ENCODE results near the gene IFT20. TPM values are rescaled to one million over a fixed set of nuclear protein-coding genes. Genes with fewer than 3 reads are reported as not detected.

The IFT20 gene
- total and polyA plus RNA-seq, 2 of the 13 experiments (the other 11 are each of a cell fraction or from before 2014, with no cell fraction given) = 28.0 to 37.8 TPM

GRCh38 chr17:28368915-28369683, 33.8 kb upstream of the IFT20 start:
- Histone ChIP-seq H3K4me2 (ENCODE audit: low read depth, low read length) (peak overlapping the region; percentile 96), H2AFZ (ENCODE audit: low read length) (no peak overlapping the region), H3K27me3 (ENCODE audit: control insufficient read depth in 1 of 2, insufficient read depth in 2 of 2, low read length in 2 of 2) (no peaks in the 10 kb centered on the region), H3K36me3 (replicated peaks in 1 of 2; ENCODE audit: control insufficient read depth in 1 of 2, insufficient read depth in 2 of 2, low read length in 2 of 2) (peaks cover under 1 to 2% of the 10 kb centered on the region in 2 experiments; a peak in 1 of 5 replicates), H3K4me3 (replicated peaks in 1 of 3; ENCODE audit: insufficient read depth in 1 of 3, low read depth in 2 of 3, low read length in 3 of 3) (peak overlapping the region; percentile 49 to 77 (median 51); a peak in 5 of 6 replicates), H3K4me1 (ENCODE audit: insufficient read depth, low read length) (peaks cover 52% of the 10 kb centered on the region), H3K27ac (ENCODE audit: extremely low read length, insufficient read depth, low read length) (peak overlapping the region; percentile 92), H3K79me2 (ENCODE audit: insufficient read depth, low read length) (peaks cover 7% of the 10 kb centered on the region), H3K9me3 (ENCODE audit: low read length) (no peaks in the 10 kb centered on the region), H3K9ac (ENCODE audit: insufficient read depth, low read depth, low read length) (peak overlapping the region; percentile 74), H4K20me1 (ENCODE audit: insufficient read depth, low read length) (no peaks in the 10 kb centered on the region)
- WGBS (ENCODE audit: low lambda C conversion rate) = 80% methylated on average over 5 of the region's 23 CpGs
- no peak for FAIRE-seq
- in situ Hi-C loops (cut with HindIII; ENCODE audit: extremely low pct_ligation_motif_present, low pct_unique_long_range_greater_than_20kb) = no loop called here
- ChIA-PET CTCF (ENCODE audit: low intra/inter-chr PET ratio, low total read pairs) (no interaction called here), POLR2A (interaction anchor here (0.9 to 8.3 kb wide), 19 partner anchors 8 to 119 kb away, joined by 3 to 183 read pairs (median 7); partner anchors contain the start of genes IFT20, POLDIP2, SLC46A1 and TMEM97)
- no peak for DNase-seq (ENCODE audit: low spot score)
- peak; percentile 65; the same call in 1 of the 2 replicates for TF ChIP-seq BRD4 (CRISPR knock-in tag; IDR thresholded peaks at IDR 0.05)
- no peak for TF ChIP-seq GATAD2A (CRISPR knock-in tag; IDR thresholded peaks at IDR 0.05)
- TF ChIP-seq CHD4 (IDR thresholded peaks at IDR 0.05; ENCODE audit: borderline replicate concordance, low read length) = 0 out of 2 replicates have a peak, but pooled peaks have one; percentile 12
- TF ChIP-seq FOXK1 (CRISPR knock-in tag; IDR thresholded peaks at IDR 0.05; ENCODE audit: borderline replicate concordance, low read depth) = no peak
- peak; percentile 12; the same call in 1 of the 2 replicates for TF ChIP-seq SPEN (CRISPR knock-in tag; IDR thresholded peaks at IDR 0.05; ENCODE audit: low read depth)
- TF ChIP-seq POLR2A (IDR thresholded peaks at IDR 0.05; ENCODE audit: insufficient read depth in 1 of 2, low read depth in 2 of 2, low read length in 2 of 2) = peak in 1 of 2 experiments; percentile 28; a peak in 1 of 4 replicates
- no peak for TF ChIP-seq NR2F6 (IDR thresholded peaks at IDR 0.05)
- no peak for TF ChIP-seq NR2F6 (CRISPR knock-in tag; IDR thresholded peaks at IDR 0.05)
- TF ChIP-seq AGO2 (optimal IDR thresholded peaks at IDR 0.05; ENCODE audit: low read depth, low read length) = peak; percentile 82
- peak; percentile 43 for TF ChIP-seq RBFOX2 (IDR thresholded peaks at IDR 0.05; ENCODE audit: low read depth, low read length)
- TF ChIP-seq ZC3H13 (CRISPR knock-in tag; IDR thresholded peaks at IDR 0.05) = no peak
- peak; percentile 77 for TF ChIP-seq ZBTB38 (CRISPR knock-in tag; IDR thresholded peaks at IDR 0.05)
- peak; percentile 9; the same call in 1 of the 2 replicates for TF ChIP-seq AKAP8 (CRISPR knock-in tag; IDR thresholded peaks at IDR 0.05)
- 0 out of 2 replicates have a peak, but pooled peaks have one; percentile 3 for TF ChIP-seq GABPB1 (CRISPR knock-in tag; IDR thresholded peaks at IDR 0.05)
- TF ChIP-seq IKZF4 (CRISPR knock-in tag; IDR thresholded peaks at IDR 0.05; ENCODE audit: borderline replicate concordance, low read depth, not compliant biosample characterization) = peak; percentile 3
- TF ChIP-seq MXD1 (CRISPR knock-in tag; IDR thresholded peaks at IDR 0.05) = 0 out of 2 replicates have a peak, but pooled peaks have one; percentile 3
- TF ChIP-seq ZNF205 (CRISPR knock-in tag; IDR thresholded peaks at IDR 0.05) = no peak
- 0 out of 2 replicates have a peak, but pooled peaks have one; percentile 7 for TF ChIP-seq SNAI1 (CRISPR knock-in tag; IDR thresholded peaks at IDR 0.05; ENCODE audit: borderline replicate concordance)
- TF ChIP-seq TCF7L2 (IDR thresholded peaks at IDR 0.05; ENCODE audit: low read depth, low read length) = no peak
- no peak for TF ChIP-seq ZBTB39 (CRISPR knock-in tag; IDR thresholded peaks at IDR 0.05)
- TF ChIP-seq SIX4 (CRISPR knock-in tag; IDR thresholded peaks at IDR 0.05) = no peak
- no peak for TF ChIP-seq ZNF782 (CRISPR knock-in tag; IDR thresholded peaks at IDR 0.05; ENCODE audit: borderline replicate concordance)
- TF ChIP-seq EEA1 (CRISPR knock-in tag; IDR thresholded peaks at IDR 0.05; ENCODE audit: borderline replicate concordance) = 0 out of 2 replicates have a peak, but pooled peaks have one; percentile 25
- 0 out of 2 replicates have a peak, but pooled peaks have one; percentile 49 for TF ChIP-seq HNRNPL (IDR thresholded peaks at IDR 0.05; ENCODE audit: low read depth, low read length)
- no peak for TF ChIP-seq ZNF44 (CRISPR knock-in tag; IDR thresholded peaks at IDR 0.05)
- no peak for ATAC-seq
- intact Hi-C loops (cut with micrococcal nuclease; ENCODE audit: unreplicated experiment) = no loop called here
- BruUV-seq (replicated peaks) = no TSS peak

All from HepG2 (cell line).